ENCODE measurements around the gene HIVEP2.

HIVEP2 gene

DNA sequence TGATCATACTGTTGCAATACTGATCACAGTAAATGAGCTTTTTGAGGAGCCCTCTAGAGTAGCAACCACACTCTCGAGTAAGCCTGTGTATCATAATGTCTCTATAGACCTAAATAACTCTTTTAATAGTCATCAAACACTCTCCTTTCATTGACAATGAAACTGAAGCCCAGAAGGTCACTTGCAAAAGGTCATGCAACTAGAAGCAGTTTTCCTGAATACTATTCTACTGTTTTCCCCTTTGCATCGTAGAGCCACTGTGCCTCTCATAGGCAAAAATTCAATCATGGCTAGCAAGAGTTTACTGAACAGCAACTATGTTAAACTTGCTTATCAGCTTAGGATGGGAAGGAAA is 105.3 kb downstream of the HIVEP2 start:
- DNase-seq: no peak

DNA sequence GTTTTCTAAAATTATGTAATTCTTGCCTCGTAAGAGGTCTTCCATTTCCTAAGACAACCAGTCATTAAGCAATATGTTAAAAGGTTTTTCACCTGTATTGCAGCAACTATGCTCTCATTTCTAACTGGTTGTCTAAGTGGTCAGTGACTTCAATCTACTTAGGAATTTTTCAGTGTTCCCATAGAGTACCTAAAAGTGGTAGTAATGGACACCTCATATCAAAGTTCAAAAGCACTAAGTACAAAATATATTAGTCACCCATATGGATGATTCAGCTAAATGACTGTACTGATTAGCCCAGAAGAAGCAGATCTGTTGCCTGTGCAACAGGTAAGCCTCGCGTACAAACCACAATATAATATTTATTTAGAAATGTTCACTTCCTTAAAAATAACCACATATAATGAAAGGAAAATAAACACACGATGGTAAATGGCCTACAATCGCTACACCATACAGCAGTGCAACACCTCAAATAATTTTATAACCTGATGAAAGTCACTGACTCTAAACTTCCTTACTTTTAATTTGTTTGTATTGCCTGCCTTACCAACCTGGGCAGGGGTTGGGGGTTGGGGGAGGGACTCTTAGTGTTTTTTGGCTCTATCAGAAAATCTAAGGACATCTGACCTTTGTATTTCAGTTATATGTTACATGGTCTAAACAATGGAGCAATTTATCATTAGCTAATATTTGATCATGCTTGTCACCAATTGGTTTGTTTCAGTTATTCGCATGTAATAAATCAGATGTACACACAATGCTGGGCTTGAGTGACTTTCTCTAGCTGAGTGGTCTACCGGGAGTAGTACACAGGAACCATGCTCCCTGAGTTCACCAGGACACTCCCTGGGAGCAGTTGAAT is 105.9 kb downstream of the HIVEP2 start:
- no peak for DNase-seq

DNA sequence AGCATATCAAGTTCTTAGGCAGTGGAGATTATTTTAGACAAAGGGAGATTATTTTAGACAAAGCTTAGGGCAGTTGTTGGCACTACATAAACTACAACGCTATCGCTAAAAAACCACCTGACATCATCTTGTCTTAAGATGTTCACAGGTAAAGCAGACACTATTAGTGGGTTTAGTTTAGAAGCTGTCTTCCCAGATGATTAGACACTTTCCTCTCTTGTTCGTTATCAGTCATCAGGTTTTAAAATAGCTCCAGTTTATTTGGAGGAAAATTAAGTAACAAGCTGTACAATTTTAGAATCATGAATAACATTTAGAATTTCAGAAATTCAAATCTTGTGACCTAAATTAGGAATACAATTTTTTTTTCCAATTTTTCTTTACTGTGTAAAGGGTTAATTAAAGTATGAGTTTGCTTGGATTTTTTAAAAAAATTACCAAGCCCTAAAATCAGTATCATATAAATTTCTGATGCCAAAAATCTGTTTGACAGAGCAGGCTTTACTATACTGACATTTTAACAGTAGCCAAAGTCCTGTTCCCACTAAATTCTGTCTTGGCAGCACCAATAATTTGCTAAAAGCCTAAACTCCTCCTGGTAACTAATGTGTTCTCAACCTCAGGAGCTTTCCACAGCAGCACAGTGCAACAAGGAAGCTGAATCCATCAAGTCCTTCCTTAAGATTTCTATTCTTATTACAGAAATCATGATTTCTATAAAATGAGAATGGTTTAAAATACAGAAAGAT is 109.0 kb downstream of the HIVEP2 start:
- no peak for DNase-seq

DNA sequence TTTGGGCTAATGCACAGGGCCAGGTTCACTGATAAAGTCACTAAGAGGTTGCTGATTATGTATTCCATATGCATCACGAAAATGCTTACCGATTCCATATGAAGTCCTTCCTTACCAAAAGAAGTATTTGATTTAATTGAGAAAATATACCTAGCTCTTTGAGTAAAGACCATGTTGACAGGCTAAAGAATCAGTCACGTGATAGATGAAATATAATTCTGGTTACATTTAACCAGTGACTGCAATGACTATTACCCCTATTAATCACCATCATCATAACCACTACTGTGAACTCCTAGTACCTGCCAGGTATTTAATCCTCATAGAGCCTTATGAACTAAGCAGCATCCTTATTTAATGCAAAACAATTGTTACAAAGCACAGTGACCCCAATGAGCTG is 110.1 kb downstream of the HIVEP2 start:
- DNase-seq: no peak

DNA sequence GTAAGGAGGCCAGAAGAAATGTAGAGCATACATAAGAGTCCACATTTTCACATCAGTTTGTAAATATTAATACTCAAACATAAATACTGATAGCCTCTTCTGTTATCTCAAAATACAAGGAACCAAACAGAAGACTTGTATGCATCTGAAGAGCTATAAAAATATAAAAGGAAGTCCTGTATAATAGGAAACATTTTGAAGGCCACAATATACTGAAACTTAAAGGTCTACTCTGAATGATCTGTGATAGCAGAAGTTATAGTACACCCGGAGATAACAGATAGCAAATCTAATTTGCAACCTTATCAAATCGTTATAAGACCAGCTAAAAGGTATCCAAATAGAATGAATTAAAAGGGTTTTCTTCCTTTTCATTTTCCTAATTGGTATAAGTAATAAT is 111.2 kb downstream of the HIVEP2 start:
- DNase-seq: no peak

DNA sequence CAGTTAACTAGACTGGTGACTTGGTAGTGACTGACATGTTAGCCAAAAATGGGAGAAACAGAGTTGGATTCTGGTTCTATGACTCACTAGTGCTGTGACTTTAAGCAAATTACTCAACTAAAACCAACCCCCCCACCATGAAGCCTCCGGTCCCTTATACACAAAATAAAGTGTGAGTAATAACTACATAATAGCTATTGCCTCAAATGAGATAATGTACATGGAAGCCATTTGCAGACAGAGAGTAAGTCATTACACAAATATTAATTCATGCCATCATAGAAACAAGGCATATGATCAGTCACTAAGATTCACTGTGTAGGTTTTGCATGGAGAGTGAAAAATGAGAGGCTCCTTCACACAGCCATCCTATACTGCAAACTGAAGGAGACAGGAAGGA is 111.9 kb downstream of the HIVEP2 start:
- DNase-seq: no peak

DNA sequence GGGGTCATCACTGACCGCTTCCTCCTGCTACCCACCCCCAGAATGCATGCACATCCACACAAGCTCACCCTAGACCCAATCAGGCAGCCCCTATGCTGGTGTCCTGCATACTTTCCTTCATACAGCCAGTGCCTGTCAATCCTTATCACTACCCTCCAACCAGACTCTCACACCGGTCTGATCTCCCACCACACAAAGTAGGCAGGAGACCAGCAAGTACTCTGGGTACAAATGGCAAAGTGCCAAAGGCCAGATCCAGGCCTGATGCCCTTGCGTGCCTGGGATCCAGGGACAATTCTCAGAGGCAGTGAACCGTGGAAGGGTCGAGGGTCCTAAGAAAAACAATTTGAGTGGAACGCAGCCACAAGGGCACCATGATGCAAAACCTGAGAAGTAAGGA is 114.2 kb downstream of the HIVEP2 start:
- no peak for DNase-seq

DNA sequence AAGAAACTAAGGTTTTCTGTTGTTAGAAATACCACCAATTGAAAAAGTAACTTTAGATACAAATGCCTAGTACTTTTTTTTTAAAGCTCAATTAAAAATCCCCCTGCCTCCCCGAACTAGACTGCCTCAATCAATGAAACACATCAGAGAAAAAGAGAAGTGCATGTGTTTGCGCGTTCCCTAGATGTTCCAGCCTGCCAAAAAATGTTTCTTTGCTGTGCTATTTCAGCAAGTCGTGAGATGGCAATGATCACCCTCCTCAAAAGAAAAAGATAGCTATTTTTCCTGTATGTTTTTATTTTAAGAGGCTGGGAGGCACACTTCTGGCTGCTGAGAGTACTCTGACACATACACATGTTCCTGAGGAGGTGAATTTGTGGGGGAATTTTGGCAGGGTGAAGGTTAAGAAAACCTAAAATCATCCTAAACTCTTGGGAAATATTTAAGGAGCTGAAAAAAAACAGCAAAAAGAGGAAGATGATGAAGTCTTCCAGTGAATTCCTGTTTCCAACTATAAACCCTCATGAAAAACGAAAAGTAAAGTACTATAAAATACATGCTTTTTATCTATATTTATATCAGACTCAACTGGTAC is 114.8 kb downstream of the HIVEP2 start:
- no peak for DNase-seq

DNA sequence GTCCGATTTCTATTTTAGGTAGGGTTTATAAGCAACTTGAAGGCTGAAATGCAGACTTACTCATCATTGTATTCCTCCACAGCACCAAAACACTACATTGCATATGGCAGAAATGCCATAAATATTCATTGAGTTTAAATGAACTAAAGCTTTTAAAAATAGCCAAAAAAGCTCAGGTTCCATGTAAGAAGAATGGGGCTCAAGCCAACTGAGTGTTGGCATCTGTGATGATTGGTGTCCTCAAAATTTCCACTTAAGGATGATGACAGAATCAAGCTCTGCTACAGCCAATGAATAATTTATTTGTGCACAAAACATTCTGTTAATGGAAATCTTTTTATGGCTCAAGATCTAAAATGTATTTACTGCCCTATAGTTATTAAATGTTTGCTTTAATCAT is 115.4 kb downstream of the HIVEP2 start:
- no peak for DNase-seq

DNA sequence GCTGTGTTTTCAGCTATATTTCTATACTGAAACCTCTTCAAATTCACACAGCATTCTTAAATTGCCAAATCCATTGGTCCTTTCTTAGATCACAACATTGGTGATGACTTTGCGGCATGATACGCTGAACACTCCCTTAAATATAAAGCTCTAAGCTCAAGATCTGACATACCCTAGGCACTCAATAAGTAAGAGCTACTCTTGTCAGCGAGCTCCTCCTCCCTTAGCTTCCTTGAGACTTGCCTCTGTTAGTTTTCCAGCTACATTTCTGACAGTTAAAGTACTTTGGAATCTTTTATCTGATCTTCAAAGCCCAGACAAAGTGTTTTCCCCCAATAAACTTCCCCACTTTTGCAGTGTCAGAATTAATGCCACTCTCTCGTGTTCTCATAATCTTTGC is 117.0 kb downstream of the HIVEP2 start:
- no peak for DNase-seq

DNA sequence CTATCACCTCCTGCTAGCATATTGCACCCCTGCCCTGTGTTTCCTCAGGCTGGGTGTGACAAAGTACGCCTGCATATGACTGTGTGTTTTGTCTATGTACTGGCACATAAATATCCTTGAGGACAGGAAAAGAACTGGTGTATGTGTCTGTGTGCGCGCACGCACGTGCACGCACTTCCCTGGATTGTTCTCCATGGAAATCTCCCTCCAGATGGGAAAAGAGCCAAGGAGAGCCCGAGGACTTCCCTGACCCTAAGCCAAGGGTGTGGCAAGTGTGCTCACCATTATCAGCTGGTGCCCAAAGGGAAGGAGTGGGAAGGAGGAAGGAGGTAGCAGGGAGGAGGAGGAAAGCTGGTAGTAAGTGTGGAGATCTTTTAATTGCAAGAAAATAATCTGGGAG is 117.6 kb downstream of the HIVEP2 start:
- DNase-seq: no peak

DNA sequence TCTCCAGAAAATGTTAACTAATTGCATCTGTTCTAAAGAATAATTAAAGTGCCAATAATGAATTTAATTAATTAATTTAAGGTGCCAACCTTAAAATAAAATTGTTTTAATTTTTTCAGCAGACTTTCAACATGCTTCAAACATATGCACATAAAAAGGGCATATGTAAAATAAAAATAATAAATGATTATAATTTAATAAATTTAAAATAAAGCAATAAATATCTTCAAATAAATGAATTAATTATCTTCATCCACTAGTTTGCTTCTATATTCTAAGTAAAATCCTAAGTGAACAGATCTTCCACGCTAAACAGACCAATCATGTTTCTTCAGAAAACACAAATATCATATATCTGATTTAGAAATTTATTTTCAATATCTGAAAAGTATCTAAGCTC is 119.2 kb downstream of the HIVEP2 start:
- no peak for DNase-seq

DNA sequence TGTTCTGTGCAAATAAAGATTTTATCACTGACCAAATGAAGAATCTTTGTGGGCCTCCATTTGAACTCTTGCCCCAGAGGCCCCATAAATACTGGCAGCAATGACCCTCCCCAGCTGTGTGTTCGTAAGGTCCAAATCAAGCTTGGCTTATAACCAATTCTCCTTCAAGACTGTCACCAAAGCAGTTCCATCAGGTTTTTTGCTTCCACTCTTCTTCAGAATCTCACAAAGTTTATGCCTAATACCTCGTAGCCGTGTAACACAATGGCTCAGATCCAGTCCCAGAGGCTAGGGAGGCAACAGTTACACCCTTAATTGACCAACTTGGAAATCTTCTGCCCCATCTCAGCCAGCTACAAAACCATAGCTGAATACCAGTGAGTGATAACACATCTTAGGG is 120.5 kb downstream of the HIVEP2 start:
- DNase-seq: no peak

DNA sequence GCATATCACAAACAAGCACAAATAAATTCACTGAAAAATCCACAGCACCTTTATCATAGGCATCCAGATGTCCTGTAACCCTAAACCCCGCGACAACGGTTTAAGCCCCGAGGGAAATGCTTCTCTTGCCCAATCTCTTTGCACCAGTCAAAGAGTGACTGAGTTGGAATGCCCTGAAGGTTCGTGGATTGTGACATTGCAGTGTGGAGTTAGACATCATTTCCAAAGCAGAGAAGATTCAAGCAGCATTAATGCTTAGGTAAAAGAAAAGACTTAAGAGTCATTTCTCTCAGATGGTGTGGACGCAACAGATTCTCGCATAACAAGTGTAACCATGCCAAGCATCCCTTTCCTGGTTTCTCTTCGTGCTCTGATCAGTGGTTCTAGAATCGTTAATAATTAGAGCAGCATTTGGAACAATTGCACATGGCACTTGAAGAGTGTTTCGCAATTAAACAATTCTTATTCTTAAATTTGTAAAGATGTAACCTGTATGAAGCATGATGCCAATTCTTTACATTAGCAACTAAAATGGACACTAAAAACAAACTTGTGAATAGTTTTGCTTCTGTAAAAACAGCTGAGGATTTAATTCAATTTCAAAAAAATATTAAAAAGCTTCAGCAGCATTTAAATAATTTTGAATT is 121.6 kb downstream of the HIVEP2 start:
- peak; percentile 39 for DNase-seq

DNA sequence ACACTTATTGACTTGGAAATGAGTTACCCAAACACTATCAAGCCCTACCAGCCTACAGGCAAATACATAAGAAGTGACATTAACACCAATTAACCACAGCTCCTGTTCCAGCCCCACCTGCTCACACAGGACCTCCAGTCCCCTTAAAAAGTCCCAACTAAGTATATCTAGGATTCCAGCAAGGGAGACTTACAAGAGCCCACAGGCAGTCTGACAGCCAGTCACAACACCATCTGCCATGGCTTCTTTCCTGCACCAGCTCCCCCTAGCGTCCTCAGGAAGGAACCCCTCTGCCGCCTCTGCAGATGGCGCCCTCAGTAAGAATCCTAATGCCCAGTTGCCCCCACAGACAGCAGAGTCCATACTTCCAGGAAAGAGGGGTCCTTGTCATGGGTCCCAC is 122.1 kb downstream of the HIVEP2 start:
- peak; percentile 55 for DNase-seq

DNA sequence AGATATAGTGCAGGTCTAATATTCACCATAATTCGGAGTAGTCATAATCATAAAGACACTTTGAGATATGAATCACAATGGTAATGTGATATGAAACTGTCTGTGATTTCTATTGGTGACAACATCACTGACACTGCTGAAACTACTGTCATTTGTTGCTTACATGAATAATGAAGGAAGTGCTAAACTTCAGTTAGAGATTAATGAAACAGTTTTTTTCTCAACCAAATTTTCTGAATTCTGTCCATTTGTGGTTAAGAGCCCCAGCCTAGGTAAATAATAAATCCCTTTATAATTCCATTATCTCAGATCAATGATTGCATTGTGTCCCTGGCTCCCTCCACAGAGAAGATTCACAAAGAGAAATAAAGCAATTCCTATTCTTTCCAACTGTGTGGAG is 122.6 kb downstream of the HIVEP2 start:
- DNase-seq: no peak

DNA sequence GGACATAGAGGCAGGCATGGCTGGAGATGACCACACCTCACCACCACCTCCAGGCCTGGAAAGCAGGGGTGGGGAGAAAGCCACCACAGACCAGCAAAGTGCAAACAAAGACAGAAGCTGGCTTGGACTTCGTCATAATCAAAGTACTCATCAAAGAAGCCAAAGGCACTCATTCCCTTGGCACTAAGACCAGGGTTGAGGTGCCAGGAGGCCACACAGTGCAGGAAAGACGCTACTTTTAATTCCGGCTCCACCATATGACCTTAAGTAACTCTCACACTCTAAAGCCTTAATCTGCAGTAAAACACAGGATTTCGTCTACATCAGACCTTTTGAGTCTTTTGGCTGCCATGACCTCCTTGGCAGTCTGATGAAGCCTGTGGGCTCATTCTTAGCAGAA is 123.1 kb downstream of the HIVEP2 start:
- DNase-seq: no peak

DNA sequence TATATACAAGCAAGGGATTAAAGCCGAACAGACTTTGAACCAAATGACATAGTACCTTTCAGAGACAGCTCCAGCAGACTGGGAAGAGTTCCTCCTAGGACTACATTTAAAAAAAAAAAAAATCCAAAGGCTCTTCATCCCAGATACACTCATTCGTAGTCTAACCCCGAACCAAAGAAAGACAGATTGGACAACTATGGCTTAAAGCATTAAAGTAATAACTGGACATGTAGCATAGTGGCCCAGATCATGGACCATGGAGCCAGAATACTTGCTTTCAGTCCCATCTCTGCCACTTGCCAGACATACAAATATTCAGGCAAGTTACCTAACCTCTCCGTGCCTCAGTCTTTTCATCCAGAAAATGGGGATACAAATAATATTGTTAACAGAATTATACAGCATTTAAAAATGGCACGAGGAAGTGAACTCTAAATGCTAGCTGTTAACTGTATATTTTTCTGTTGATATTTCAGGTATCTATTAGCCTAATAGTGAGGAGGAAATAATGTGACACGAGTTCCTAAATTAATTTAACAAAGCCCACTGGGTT is 123.7 kb downstream of the HIVEP2 start:
- no peak for DNase-seq

DNA sequence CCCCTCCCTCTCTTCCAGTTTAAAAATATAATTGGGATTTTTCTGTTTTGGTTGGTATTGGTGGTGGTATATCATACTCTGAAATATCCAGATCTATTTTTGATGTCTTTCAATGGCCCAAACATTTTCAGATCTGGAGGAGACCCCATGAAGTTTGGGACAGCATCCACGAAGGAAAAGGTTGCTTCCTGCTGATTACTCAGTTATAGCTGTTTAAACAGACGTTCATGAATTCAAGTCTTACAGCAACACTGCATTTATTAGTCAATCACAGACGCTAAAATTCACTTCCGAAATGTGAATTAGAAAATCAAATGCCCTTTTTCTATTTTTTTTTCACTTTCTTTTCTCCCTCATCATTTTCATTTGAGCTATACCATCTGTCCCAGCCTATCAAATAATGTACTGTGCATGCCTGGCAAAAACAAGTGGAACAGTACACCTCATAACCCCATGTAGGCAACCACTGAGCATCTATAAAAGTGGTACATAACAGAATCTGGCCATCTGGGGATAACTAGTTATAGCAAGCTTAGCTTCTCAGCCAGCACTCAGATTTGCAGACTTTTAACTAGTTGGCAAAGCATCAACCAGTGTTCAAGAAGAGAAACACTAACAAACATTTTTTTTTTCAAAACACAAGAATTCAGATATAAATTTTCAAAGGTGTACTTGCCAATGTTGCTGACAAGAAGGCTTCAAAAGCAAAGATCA is 124.5 kb downstream of the HIVEP2 start:
- no peak for DNase-seq

DNA sequence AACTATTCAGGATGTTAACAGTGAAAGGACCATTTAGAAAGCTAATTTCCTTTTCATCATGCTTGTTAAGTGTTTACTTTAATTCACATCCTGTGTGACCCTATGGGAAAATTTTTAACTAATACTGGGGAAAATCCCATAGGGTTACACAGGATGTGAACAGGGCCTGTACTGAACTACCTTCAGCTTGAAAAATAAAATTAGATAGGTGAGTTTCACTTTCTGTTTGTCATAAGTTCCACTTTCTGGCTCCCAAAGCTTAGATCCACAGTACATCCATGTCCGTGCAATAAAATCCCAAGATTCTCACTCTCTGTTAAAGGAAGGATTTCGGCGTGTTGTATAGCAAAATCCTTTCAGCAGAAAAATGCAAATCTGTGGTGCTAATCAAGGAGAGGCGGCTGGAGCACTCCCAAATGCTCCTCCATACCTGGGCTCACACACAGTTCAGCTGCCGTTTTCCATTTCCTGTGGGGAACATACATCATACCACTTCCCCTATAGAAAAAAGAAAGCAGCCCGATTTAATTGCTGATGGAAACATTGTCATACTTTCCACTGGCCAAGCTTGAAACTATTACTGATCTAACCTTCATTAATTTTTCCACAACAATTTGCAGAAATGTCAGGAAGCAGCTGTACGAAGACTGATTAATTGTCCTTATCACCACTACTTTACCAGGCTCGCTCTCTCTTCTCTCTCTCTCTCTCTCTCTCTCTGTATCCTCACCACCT is 125.2 kb downstream of the HIVEP2 start:
- DNase-seq: peak; percentile 5

DNA sequence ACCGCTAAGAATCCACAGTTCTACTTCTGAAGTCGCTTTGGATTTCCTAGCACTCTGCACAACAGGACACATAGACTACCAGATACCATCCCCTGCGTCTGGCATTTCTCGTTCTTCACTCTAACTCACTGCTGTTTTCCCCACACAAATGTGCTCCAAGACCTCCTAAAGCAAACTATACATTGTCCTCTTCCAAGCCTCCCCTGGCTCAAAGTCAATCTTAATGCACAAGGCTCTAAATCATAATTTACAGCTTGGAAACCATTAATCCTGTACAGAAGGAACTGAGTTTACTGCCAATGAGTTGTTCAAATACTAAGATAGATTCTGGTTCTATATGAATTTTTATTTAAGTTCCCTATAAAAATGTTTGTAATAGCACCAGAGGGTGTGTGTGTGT is 128.5 kb downstream of the HIVEP2 start:
- DNase-seq: no peak

DNA sequence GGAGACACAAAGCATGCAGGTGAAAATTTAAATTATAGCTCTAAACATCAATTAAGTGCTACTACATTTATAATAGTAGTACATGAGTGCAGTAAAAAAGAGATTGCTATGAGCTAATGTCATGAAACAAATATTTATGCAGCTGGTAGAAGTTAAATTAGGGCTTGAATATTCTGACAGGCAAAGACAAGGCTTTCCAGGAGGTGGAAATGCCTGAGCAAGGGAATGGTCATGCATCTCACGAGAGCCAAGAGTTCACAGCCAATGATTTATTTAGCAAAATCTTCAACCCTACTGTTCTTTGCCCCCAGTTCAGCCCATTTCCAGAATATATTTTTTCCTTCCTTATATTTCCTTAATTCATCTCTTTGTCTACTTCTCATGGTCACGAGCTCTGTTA is 128.9 kb downstream of the HIVEP2 start:
- DNase-seq: no peak

All from NCI-H1105 treated with DMSO at 0.1 percent for 48 hours (cell line).